ENCODE measurements around the gene SCARB1.

GRCh38 chr12:124883263-124884130 is 19.8 kb upstream of the SCARB1 start:
- TF ChIP-seq CTCF (IDR thresholded peaks at IDR 0.05) (no peak), SIN3A (IDR thresholded peaks at IDR 0.05; ENCODE audit: borderline replicate concordance, insufficient read depth, low read depth, low read length) (no peak), POLR2AphosphoS5 (IDR thresholded peaks at IDR 0.05; ENCODE audit: low read depth, low read length) (no peak)

Measured in Panc1 (cell line).